ENCODE data around the gene GATAD2B.

DNA sequence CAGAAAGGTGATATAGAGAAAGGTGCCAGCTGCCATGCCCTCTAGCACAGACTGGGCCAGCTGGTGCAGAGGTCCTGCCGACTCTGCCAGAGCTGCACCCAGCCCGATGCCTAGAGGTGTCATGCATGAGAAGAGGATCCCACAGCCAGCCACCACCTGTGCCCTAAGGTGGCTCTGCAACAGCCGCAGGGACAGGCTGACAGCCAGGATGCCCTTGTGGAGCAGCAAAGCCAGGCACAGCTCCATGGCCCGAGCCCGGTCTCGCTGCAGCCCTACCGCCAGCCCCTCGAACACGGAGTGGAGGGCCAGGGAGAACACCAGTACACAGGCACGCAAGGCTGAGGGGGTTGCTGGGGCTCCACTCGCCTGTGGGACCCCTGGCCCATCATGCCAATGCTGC lies 37.4 kb upstream of the GATAD2B start:
- TF ChIP-seq, protein P1, sequence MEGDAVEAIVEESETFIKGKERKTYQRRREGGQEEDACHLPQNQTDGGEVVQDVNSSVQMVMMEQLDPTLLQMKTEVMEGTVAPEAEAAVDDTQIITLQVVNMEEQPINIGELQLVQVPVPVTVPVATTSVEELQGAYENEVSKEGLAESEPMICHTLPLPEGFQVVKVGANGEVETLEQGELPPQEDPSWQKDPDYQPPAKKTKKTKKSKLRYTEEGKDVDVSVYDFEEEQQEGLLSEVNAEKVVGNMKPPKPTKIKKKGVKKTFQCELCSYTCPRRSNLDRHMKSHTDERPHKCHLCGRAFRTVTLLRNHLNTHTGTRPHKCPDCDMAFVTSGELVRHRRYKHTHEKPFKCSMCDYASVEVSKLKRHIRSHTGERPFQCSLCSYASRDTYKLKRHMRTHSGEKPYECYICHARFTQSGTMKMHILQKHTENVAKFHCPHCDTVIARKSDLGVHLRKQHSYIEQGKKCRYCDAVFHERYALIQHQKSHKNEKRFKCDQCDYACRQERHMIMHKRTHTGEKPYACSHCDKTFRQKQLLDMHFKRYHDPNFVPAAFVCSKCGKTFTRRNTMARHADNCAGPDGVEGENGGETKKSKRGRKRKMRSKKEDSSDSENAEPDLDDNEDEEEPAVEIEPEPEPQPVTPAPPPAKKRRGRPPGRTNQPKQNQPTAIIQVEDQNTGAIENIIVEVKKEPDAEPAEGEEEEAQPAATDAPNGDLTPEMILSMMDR (IDR thresholded peaks at IDR 0.05; ENCODE audit: poor library complexity, severe bottlenecking): no peak
- TF ChIP-seq POLR2AphosphoS5 (IDR thresholded peaks at IDR 0.05) (no peak), SMC3 (conservative IDR thresholded peaks at IDR 0.05; ENCODE audit: poor library complexity) (no peak), REST (IDR thresholded peaks at IDR 0.05; ENCODE audit: borderline replicate concordance) (no peak), RAD21 (conservative IDR thresholded peaks at IDR 0.05) (no peak), EZH2 (IDR thresholded peaks at IDR 0.05; ENCODE audit: borderline replicate concordance, insufficient read depth, low read length, poor library complexity, severe bottlenecking) (no peak), TAF1 (IDR thresholded peaks at IDR 0.05; ENCODE audit: low read depth) (no peak)
